GM19328 (cell line): ENCODE data around the gene FGF3.
"Not testable (repeated sequence)": the region's sequence is repeated elsewhere in the genome, so short reads cannot be mapped to it uniquely, and the experiment has no call there.

Experiments used
- ATAC-seq: cut with Tn5 transposase; IDR thresholded peaks from one replicate; pipeline ENCODE4 v1.9.1; 2021; ENCODE audit warnings: mild to moderate bottlenecking, moderate library complexity; ENCODE audit not compliant: unreplicated experiment

Gene FGF3

GRCh38 chr11:69774354-69775162, 44.7 kb downstream of the FGF3 start:
- ATAC-seq, result no peak

- ATAC-seq, result no peak
Observed at GRCh38 chr11:69773626-69774353, 45.4 kb downstream of the FGF3 start.

GRCh38 chr11:69771466-69771865, 47.8 kb downstream of the FGF3 start:
- ATAC-seq, result no peak

GRCh38 chr11:69770540-69770939, 48.7 kb downstream of the FGF3 start:
- no peak for ATAC-seq

- no peak for ATAC-seq
Observed at GRCh38 chr11:69765498-69765995, 53.7 kb downstream of the FGF3 start.

GRCh38 chr11:69764918-69765317, 54.3 kb downstream of the FGF3 start:
- ATAC-seq, result not testable (repeated sequence)

- no peak for ATAC-seq
Observed at GRCh38 chr11:69760319-69760718, 58.9 kb downstream of the FGF3 start.
